HFF-Myc (cell line): ENCODE results near the gene GARIN5B.

Source experiments
- DNase-seq: peaks from one replicate; pipeline ENCODE4 v3.0.0-alpha.2; 2011; ENCODE audit warnings: low read depth; ENCODE audit errors: extremely low read depth
- H3K4me3 ChIP-seq: replicated peaks from 2 replicates; pipeline ENCODE4 v1.5.1; 2011; ENCODE audit warnings: low read depth, mild to moderate bottlenecking, control low read depth, low read length
- CTCF ChIP-seq: IDR thresholded peaks from 2 replicates; pipeline ENCODE4 v1.5.1; 2012; ENCODE audit warnings: mild to moderate bottlenecking, low read depth, low read length, control low read depth; ENCODE audit errors: missing control alignments

Gene GARIN5B

GRCh38 chr19:55325172-55325571 lies 37.9 kb downstream of the GARIN5B start, which contains the start of gene TMEM150B:
Gene TMEM150B, minus strand, starts transcription at chr19:55325341. Its CDS starts 4,305 bp downstream, at chr19:55321036.
- no peak within 1 kb of the TSS for H3K4me3 ChIP-seq
- no peak for TF ChIP-seq CTCF
- no peak for DNase-seq

- no peak for DNase-seq
- H3K4me3 ChIP-seq: no peak overlapping the region
- no peak for TF ChIP-seq CTCF
Measured at GRCh38 chr19:55324662-55325061, 38.4 kb downstream of the GARIN5B start.

GRCh38 chr19:55322204-55322885 lies 40.7 kb downstream of the GARIN5B start:
- DNase-seq: no peak
- TF ChIP-seq CTCF: no peak

GRCh38 chr19:55321466-55322137 lies 41.5 kb downstream of the GARIN5B start:
- no peak for DNase-seq
- TF ChIP-seq CTCF: no peak
- H3K4me3 ChIP-seq: no peak overlapping the region

More at GRCh38 chr19:55322204-55322885, 40.7 kb downstream of the GARIN5B start:
- no peak overlapping the region for H3K4me3 ChIP-seq

GRCh38 chr19:55320844-55321419 lies 42.1 kb downstream of the GARIN5B start:
- no peak for TF ChIP-seq CTCF
- H3K4me3 ChIP-seq: no peak overlapping the region
- no peak for DNase-seq

- H3K4me3 ChIP-seq: peak overlapping the region; percentile 19; the same call in 1 of the 2 replicates
- no peak for DNase-seq
- TF ChIP-seq CTCF: no peak
Measured at GRCh38 chr19:55319785-55320184, 43.3 kb downstream of the GARIN5B start.
